Measurements from ENCODE around the gene HNRNPCL4.
"Not testable (repeated sequence)": the region's sequence is repeated elsewhere in the genome, so short reads cannot be mapped to it uniquely, and the experiment has no call there.

DNA sequence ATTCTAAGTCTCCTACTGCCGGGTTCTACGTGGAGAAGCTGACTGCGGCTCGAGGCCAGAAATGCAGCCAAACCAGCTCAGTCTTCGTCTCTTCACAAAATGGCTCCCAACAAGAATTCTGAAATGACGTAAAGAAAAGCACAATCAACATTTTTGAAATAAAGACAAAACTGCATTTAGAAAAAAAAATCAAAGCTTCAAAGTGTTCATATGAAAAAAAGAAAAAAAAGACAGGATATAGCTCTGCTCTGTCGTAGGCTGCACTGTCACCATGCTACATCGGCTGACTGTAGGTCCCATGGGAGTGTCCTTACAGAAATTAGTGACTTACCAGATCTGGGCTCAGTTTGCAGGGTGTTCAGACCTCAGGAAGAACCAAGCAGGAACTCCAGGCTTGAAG, at the start of gene HNRNPCL4:
- TF ChIP-seq POLR2A (IDR thresholded peaks at IDR 0.05; ENCODE audit: low read length); GATA1 (IDR thresholded peaks at IDR 0.05; ENCODE audit: low read depth, low read length): not testable (repeated sequence)

Data from erythroblast (primary cell).